DND-41 (cell line): Measurements from ENCODE around the gene GNAO1.
A peak's percentile ranks its signal among the peaks of the same experiment; 100 is the strongest.

Source experiments
- ATAC-seq: fragments of 200-7000 bp; cut with Tn5 transposase; 3 replicates; pipeline ENCODE4 v1.9.1; 2021; ENCODE audit warnings: low read depth; ENCODE audit not compliant: insufficient read depth
- DNase-seq: peaks from one replicate; pipeline ENCODE4 v3.0.0-alpha.2; 2020
- H2AFZ ChIP-seq: 2 replicates; pipeline ENCODE4 v1.6.0; 2012; ENCODE audit warnings: low read depth, low read length
- H3K27ac ChIP-seq: 2 replicates; pipeline ENCODE4 v1.5.1; 2012; ENCODE audit warnings: low read length, inconsistent platforms
- H3K27me3 ChIP-seq: fragments of 200-600 bp; sonication (generic); 2 replicates; pipeline ENCODE4 v1.6.0; 2012; ENCODE audit warnings: low read length, mild to moderate bottlenecking, inconsistent platforms; ENCODE audit not compliant: insufficient read depth, poor library complexity
- H3K36me3 ChIP-seq: 2 replicates; pipeline ENCODE4 v1.5.1; 2012; ENCODE audit warnings: low read length, inconsistent platforms; ENCODE audit not compliant: insufficient read depth
- H3K4me1 ChIP-seq: 2 replicates; pipeline ENCODE4 v1.5.1; 2012; ENCODE audit warnings: mild to moderate bottlenecking, low read length; ENCODE audit not compliant: insufficient read depth
- H3K4me2 ChIP-seq: 2 replicates; pipeline ENCODE4 v1.6.0; 2012; ENCODE audit warnings: mild to moderate bottlenecking, moderate library complexity, low read length, inconsistent platforms; ENCODE audit not compliant: insufficient read depth
- H3K4me3 ChIP-seq, 2 experiments: fragments of 200-600 bp in 1 of 2; shearing (Covaris generic) in 1 of 2; 2 replicates each; pipeline ENCODE4 v1.5.1; 2012 to 2016; ENCODE audit warnings: inconsistent platforms in 2 of 2, low read length in 2 of 2, mild to moderate bottlenecking in 2 of 2, low read depth in 1 of 2, moderate library complexity in 1 of 2
- H3K79me2 ChIP-seq: 2 replicates; pipeline ENCODE4 v1.6.0; 2012; ENCODE audit warnings: low read length, inconsistent platforms; ENCODE audit not compliant: insufficient read depth
- H3K9ac ChIP-seq: 2 replicates; pipeline ENCODE4 v1.6.0; 2012; ENCODE audit warnings: low read depth, mild to moderate bottlenecking, inconsistent platforms, low read length, moderate library complexity
- H3K9me3 ChIP-seq: 2 replicates; pipeline ENCODE4 v1.5.1; 2012; ENCODE audit warnings: low read length, moderate library complexity, mild to moderate bottlenecking, inconsistent platforms; ENCODE audit not compliant: insufficient read depth, severe bottlenecking
- H4K20me1 ChIP-seq: 2 replicates; pipeline ENCODE4 v1.6.0; 2012; ENCODE audit warnings: low read length; ENCODE audit not compliant: insufficient read depth
- CTCF ChIP-seq: IDR thresholded peaks from 2 replicates; pipeline ENCODE4 v1.5.1; 2012; ENCODE audit warnings: borderline replicate concordance, low read length, moderate library complexity, mild to moderate bottlenecking; ENCODE audit not compliant: poor library complexity, severe bottlenecking; ENCODE audit errors: extremely low read depth
- EZH2 ChIP-seq: IDR thresholded peaks from 3 replicates; pipeline ENCODE4 v1.6.1; 2012; ENCODE audit warnings: borderline replicate concordance, low read depth, mild to moderate bottlenecking, moderate library complexity, low read length, inconsistent platforms; ENCODE audit not compliant: severe bottlenecking

Gene GNAO1

GRCh38 chr16:56190048-56190676 lies 1.1 kb upstream of the GNAO1 start:
- Histone ChIP-seq H3K9ac (no peak overlapping the region), H3K4me2 (peak overlapping the region; percentile 58; the same call in 1 of the 2 replicates), H2AFZ (peak overlapping the region; percentile 71), H3K9me3 (no peaks in the 10 kb centered on the region), H3K27me3 (no peaks in the 10 kb centered on the region), H3K4me1 (peaks cover 34% of the 10 kb centered on the region), H3K4me3 (no peak overlapping the region), H3K27ac (no peak overlapping the region), H3K79me2 (peaks cover 21% of the 10 kb centered on the region), H3K36me3 (no peaks in the 10 kb centered on the region), H4K20me1 (peaks cover 4% of the 10 kb centered on the region; the same call in 1 of the 2 replicates)
- no peak for ATAC-seq
- no peak for DNase-seq
- TF ChIP-seq EZH2 (no peak), CTCF (no peak)

- peaks cover 39% of the 10 kb centered on the region for H3K4me1 ChIP-seq
- no peak overlapping the region for H3K27ac ChIP-seq
- peaks cover 22% of the 10 kb centered on the region for H3K79me2 ChIP-seq
- TF ChIP-seq EZH2, result no peak
- TF ChIP-seq CTCF, result no peak
- H3K36me3 ChIP-seq, result no peaks in the 10 kb centered on the region
- H2AFZ ChIP-seq, result peak overlapping the region; percentile 71
- H3K4me3 ChIP-seq, result peak overlapping the region in 1 of 2 experiments; percentile 61; a peak in 2 of 4 replicates
- H4K20me1 ChIP-seq, result peaks cover 4% of the 10 kb centered on the region; the same call in 1 of the 2 replicates
- H3K4me2 ChIP-seq, result peak overlapping the region; percentile 58
- ATAC-seq (no peak), DNase-seq (peak; percentile 16)
- no peaks in the 10 kb centered on the region for H3K27me3 ChIP-seq
- H3K9me3 ChIP-seq, result no peaks in the 10 kb centered on the region
- H3K9ac ChIP-seq, result peak overlapping the region; percentile 46
Measured at GRCh38 chr16:56190677-56191155, 573 bp upstream of the GNAO1 start.

GRCh38 chr16:56191835-56192634 lies 746 bp downstream of the GNAO1 start:
- H3K79me2 ChIP-seq, result peaks cover 24% of the 10 kb centered on the region
- H4K20me1 ChIP-seq, result peaks cover 4% of the 10 kb centered on the region; the same call in 1 of the 2 replicates
- H3K36me3 ChIP-seq, result no peaks in the 10 kb centered on the region
- H3K9me3 ChIP-seq, result no peaks in the 10 kb centered on the region
- H3K4me2 ChIP-seq, result peak overlapping the region; percentile 94
- TF ChIP-seq EZH2 (no peak), CTCF (no peak)
- peak overlapping the region; percentile 61 to 86 for H3K4me3 ChIP-seq
- peak overlapping the region; percentile 69 for H2AFZ ChIP-seq
- DNase-seq, result peak; percentile 56
- peak overlapping the region; percentile 62; the same call in 1 of the 2 replicates for H3K27ac ChIP-seq
- no peaks in the 10 kb centered on the region for H3K27me3 ChIP-seq
- peaks cover 52% of the 10 kb centered on the region for H3K4me1 ChIP-seq
- peak; percentile 58 for ATAC-seq
- peak overlapping the region; percentile 66 for H3K9ac ChIP-seq
